Measurements from ENCODE around the gene RASGRP2. TPM values are rescaled to one million over a fixed set of nuclear protein-coding genes. Genes with fewer than 3 reads are reported as not detected.

RASGRP2 gene
- total and polyA plus RNA-seq, 2 donors (not counting 3 experiments of a cell fraction or from before 2014, with no cell fraction given), result 1.2 to 2.3 TPM

- H3K27me3 ChIP-seq (ENCODE audit: control insufficient read depth in 2 of 2, insufficient read depth in 2 of 2, low read length in 2 of 2), result no peaks in the 10 kb centered on the region
- H3K9me1 ChIP-seq (replicated peaks; ENCODE audit: control insufficient read depth, extremely low read depth, insufficient read depth, low read length), result no peaks in the 10 kb centered on the region
- peaks cover 3 to 14% of the 10 kb centered on the region in 2 experiments for H3K36me3 ChIP-seq (ENCODE audit: control insufficient read depth in 2 of 2, extremely low read depth in 1 of 2, insufficient read depth in 2 of 2, low read length in 2 of 2)
- H3K4me2 ChIP-seq (ENCODE audit: insufficient read depth, low read length), result no peak overlapping the region
- no peak overlapping the region for H3K27ac ChIP-seq (ENCODE audit: insufficient read depth, low read depth, low read length)
- no peak overlapping the region for H2AFZ ChIP-seq (ENCODE audit: low read depth, low read length)
- H3K4me3 ChIP-seq (replicated peaks in 1 of 3; ENCODE audit: insufficient read depth in 1 of 3, low read depth in 1 of 3, low read length in 3 of 3), result no peak overlapping the region
- TF ChIP-seq FOS (IDR thresholded peaks at IDR 0.05; ENCODE audit: borderline replicate concordance, insufficient read depth, low read length) (no peak), EZH2 (IDR thresholded peaks at IDR 0.05; ENCODE audit: borderline replicate concordance, low read depth, low read length, severe bottlenecking) (no peak), POLR2A (IDR thresholded peaks at IDR 0.05; ENCODE audit: low read depth, low read length) (no peak), MYC (IDR thresholded peaks at IDR 0.05; ENCODE audit: low read depth, low read length) (no peak), GATA2 (IDR thresholded peaks at IDR 0.05; ENCODE audit: insufficient read depth, insufficient read length, low read depth, low read length) (no peak), JUN (IDR thresholded peaks at IDR 0.05; ENCODE audit: borderline replicate concordance, insufficient read depth, insufficient read length, low read depth) (no peak), CTCF (IDR thresholded peaks at IDR 0.05; ENCODE audit: extremely low read depth in 1 of 2, insufficient read depth in 1 of 2, low read depth in 1 of 2, low read length in 2 of 2) (no peak), POLR2AphosphoS5 (IDR thresholded peaks at IDR 0.05; ENCODE audit: insufficient read depth, low read depth, low read length) (no peak)
- TF ChIP-seq, protein P1, sequence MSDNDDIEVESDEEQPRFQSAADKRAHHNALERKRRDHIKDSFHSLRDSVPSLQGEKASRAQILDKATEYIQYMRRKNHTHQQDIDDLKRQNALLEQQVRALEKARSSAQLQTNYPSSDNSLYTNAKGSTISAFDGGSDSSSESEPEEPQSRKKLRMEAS (IDR thresholded peaks at IDR 0.05; ENCODE audit: insufficient read depth, insufficient read length), result no peak
- ChIA-PET POLR2A (interaction anchor here (1.0 kb wide), 1 partner anchor 11 kb away, joined by 4 read pairs; the partner anchor contains the start of gene SF1), CTCF (interaction anchor here (3.4 kb wide), 1 partner anchor 10 kb away, joined by 32 read pairs; no protein-coding TSS in a partner anchor)
- TSS peak; percentile 61 for BruUV-seq (replicated peaks)
- no peaks in the 10 kb centered on the region for H3K79me2 ChIP-seq (ENCODE audit: control insufficient read depth, insufficient read depth, low read length)
- dilution Hi-C loops (cut with MboI; ENCODE audit: extremely low pct_ligation_motif_present, low sequenced_read_pairs), result no loop called here
- intact Hi-C loops (cut with micrococcal nuclease), result no loop called here
- H3K9me3 ChIP-seq (replicated peaks; ENCODE audit: control insufficient read depth, insufficient read depth, low read length), result no peaks in the 10 kb centered on the region
- FAIRE-seq, result no peak
- DNase-seq (ENCODE audit: low read depth, low spot score), result no peak
- H4K20me1 ChIP-seq (replicated peaks; ENCODE audit: control insufficient read depth, extremely low read depth, insufficient read depth, low read length), result no peaks in the 10 kb centered on the region
- H3K9ac ChIP-seq (replicated peaks; ENCODE audit: extremely low read depth, insufficient read depth, low read length), result no peak overlapping the region
- no peaks in the 10 kb centered on the region for H3K4me1 ChIP-seq (ENCODE audit: control insufficient read depth, extremely low read depth, insufficient read depth, low read length)
Observed at GRCh38 chr11:64789331-64790204, 45.6 kb upstream of the RASGRP2 start.
